ENCODE results near the gene PTPRG. TPM values are rescaled to one million over a fixed set of nuclear protein-coding genes. Genes with fewer than 3 reads are reported as not detected.

Gene PTPRG
- total RNA-seq, 1 experiment from 2014 or later: 69.3 TPM

GRCh38 chr3:61524933-61525332 is 36.4 kb upstream of the PTPRG start:
- Histone ChIP-seq H2AK5ac (ENCODE audit: insufficient read length, low read length) (no peak overlapping the region), H3K23me2 (ENCODE audit: insufficient read length, low read depth, low read length, poor library complexity, severe bottlenecking) (no peaks in the 10 kb centered on the region), H4K91ac (ENCODE audit: insufficient read length, low read depth, low read length) (no peak overlapping the region), H2BK15ac (ENCODE audit: low read depth, low read length) (no peak overlapping the region), H3K4me1 (ENCODE audit: insufficient read depth, low read length) (peaks cover 4% of the 10 kb centered on the region; the same call in 1 of the 2 replicates), H3K79me1 (ENCODE audit: insufficient read depth, low read depth, low read length, poor library complexity, severe bottlenecking) (no peaks in the 10 kb centered on the region), H4K20me1 (ENCODE audit: control insufficient read depth, insufficient read depth, insufficient read length) (no peaks in the 10 kb centered on the region), H2BK5ac (ENCODE audit: insufficient read length, low read length) (no peak overlapping the region), H2BK12ac (ENCODE audit: insufficient read length, low read depth, low read length) (no peak overlapping the region), H3K56ac (ENCODE audit: insufficient read length, low read depth, low read length) (no peak overlapping the region), H3K27ac (ENCODE audit: insufficient read length, low read depth, low read length) (no peak overlapping the region), H3K14ac (ENCODE audit: insufficient read depth, low read length) (no peak overlapping the region), H3K27me3 (ENCODE audit: insufficient read depth, low read length) (no peaks in the 10 kb centered on the region), H3K9ac (ENCODE audit: extremely low read depth, insufficient read length, low read length) (no peak overlapping the region), H4K8ac (replicated peaks; ENCODE audit: insufficient read length, low read depth, low read length) (no peak overlapping the region), H3T11ph (ENCODE audit: low read length) (no peak overlapping the region), H3K9me3 (ENCODE audit: control insufficient read depth, low read depth, low read length) (no peaks in the 10 kb centered on the region), H3K18ac (ENCODE audit: insufficient read length, low read depth, low read length) (no peak overlapping the region), H2BK20ac (ENCODE audit: low read depth, low read length, poor library complexity, severe bottlenecking) (no peak overlapping the region), H3K4ac (ENCODE audit: low read depth, low read length) (no peak overlapping the region), H3K79me2 (ENCODE audit: insufficient read depth, low read length) (no peaks in the 10 kb centered on the region), H4K5ac (ENCODE audit: insufficient read length, low read depth, low read length) (no peak overlapping the region), H3K4me2 (ENCODE audit: insufficient read depth, insufficient read length, low read length) (no peak overlapping the region), H2BK120ac (ENCODE audit: low read depth, low read length, poor library complexity, severe bottlenecking) (no peak overlapping the region), H3K23ac (ENCODE audit: insufficient read length, low read depth, low read length) (no peak overlapping the region), H2AFZ (ENCODE audit: low read length) (no peak overlapping the region)
- Mint-ChIP-seq H3K4me3 (no peak overlapping the region), H3K27me3 (ENCODE audit: low read depth) (no peaks in the 10 kb centered on the region), H3K4me1 (peaks cover 14 to 18% of the 10 kb centered on the region in 2 experiments), H3K9me3 (no peaks in the 10 kb centered on the region), H3K36me3 (ENCODE audit: insufficient read depth in 1 of 3, low read depth in 3 of 3) (no peaks in the 10 kb centered on the region), H3K27ac (no peak overlapping the region; a peak in 1 of 7 replicates)
- TF ChIP-seq CTCF (conservative IDR thresholded peaks at IDR 0.05): no peak
- no CpG with 5 or more reads among the region's 4 CpGs for WGBS (ENCODE audit: extremely low coverage, insufficient read length, low lambda C conversion rate)
- no peak for DNase-seq
